Immature natural killer cell (primary cell): ENCODE data around the gene RAB40C. TPM values are rescaled to one million over a fixed set of nuclear protein-coding genes. Genes with fewer than 3 reads are reported as not detected.

Experiments
- DNase-seq, 3 donors: peaks; one replicate each; pipeline ENCODE4 v3.0.0; 2022; ENCODE audit warnings: mixed read lengths in 1 of 3
- H3K27ac Mint-ChIP-seq, 6 donors: one replicate each; pipeline ENCODE4 v1.8.0; 2020; ENCODE audit warnings: mixed read lengths in 6 of 6, mild to moderate bottlenecking in 5 of 6, inconsistent platforms in 4 of 6, moderate library complexity in 3 of 6
- H3K27me3 Mint-ChIP-seq, 3 donors: one replicate each; pipeline ENCODE4 v1.8.0; 2020 to 2021; ENCODE audit warnings: low read depth in 3 of 3, mild to moderate bottlenecking in 3 of 3, mixed read lengths in 3 of 3, moderate library complexity in 3 of 3, inconsistent platforms in 1 of 3
- H3K36me3 Mint-ChIP-seq, 3 donors: one replicate each; pipeline ENCODE4 v1.8.0; 2020; ENCODE audit warnings: mixed read lengths in 3 of 3, inconsistent platforms in 2 of 3, mild to moderate bottlenecking in 2 of 3
- H3K4me1 Mint-ChIP-seq, 2 donors: one replicate each; pipeline ENCODE4 v1.8.0; 2020; ENCODE audit warnings: inconsistent platforms in 2 of 2, mild to moderate bottlenecking in 2 of 2, mixed read lengths in 2 of 2, moderate library complexity in 1 of 2
- H3K4me3 Mint-ChIP-seq, 5 donors: one replicate each; pipeline ENCODE4 v1.8.0; 2020; ENCODE audit warnings: mild to moderate bottlenecking in 5 of 5, mixed read lengths in 5 of 5, inconsistent platforms in 3 of 5, moderate library complexity in 3 of 5
- H3K9me3 Mint-ChIP-seq, 6 donors: one replicate each; pipeline ENCODE4 v1.8.0; 2020; ENCODE audit warnings: mild to moderate bottlenecking in 6 of 6, mixed read lengths in 6 of 6, inconsistent platforms in 4 of 6, moderate library complexity in 3 of 6
- polyA plus RNA-seq, 3 donors: library from polyadenylated mRNA; unstranded; fragments of 300-500 nt; fragmentation: Illumina TruSeq; gene quantifications; one replicate each; pipeline ENCODE4 v1.2.3, GENCODE V29; 2021

RAB40C gene
- polyA plus RNA-seq, 3 donors from 2014 or later = 4.6 to 17.5 (median 5.8) TPM

- no peak overlapping the region for H3K27ac Mint-ChIP-seq
- H3K36me3 Mint-ChIP-seq = no peaks in the 10 kb centered on the region
- no peak for DNase-seq
- peak overlapping the region in 2 of 5 donors; percentile 24 to 26 for H3K4me3 Mint-ChIP-seq
- H3K9me3 Mint-ChIP-seq = no peaks in the 10 kb centered on the region
- H3K27me3 Mint-ChIP-seq = peaks cover 0 to 3% (median 2%) of the 10 kb centered on the region in 3 donors
- H3K4me1 Mint-ChIP-seq = peaks cover 0 to 13% of the 10 kb centered on the region in 2 donors
Measured at GRCh38 chr16:647173-647902, 57.5 kb downstream of the RAB40C start.

- Mint-ChIP-seq H3K4me1 (peaks cover 0 to 10% of the 10 kb centered on the region in 2 donors), H3K27ac (peak overlapping the region in 4 of 6 donors; percentile 45 to 86 (median 66)), H3K27me3 (peaks cover 0 to 3% (median 2%) of the 10 kb centered on the region in 3 donors), H3K4me3 (peak overlapping the region; percentile 38 to 71 (median 69)), H3K36me3 (no peaks in the 10 kb centered on the region), H3K9me3 (no peaks in the 10 kb centered on the region)
- no peak for DNase-seq
Measured at GRCh38 chr16:648071-648780, 58.4 kb downstream of the RAB40C start.

- H3K9me3 Mint-ChIP-seq = no peaks in the 10 kb centered on the region
- peaks cover 0 to 3% (median 2%) of the 10 kb centered on the region in 3 donors for H3K27me3 Mint-ChIP-seq
- H3K4me3 Mint-ChIP-seq = peak within 1 kb of the TSS; percentile 62 to 77 (median 71)
- H3K36me3 Mint-ChIP-seq = no peaks in the 10 kb centered on the region
- peaks cover 0 to 9% of the 10 kb centered on the region in 2 donors for H3K4me1 Mint-ChIP-seq
- DNase-seq = peak; percentile 88 to 91 (median 89)
- H3K27ac Mint-ChIP-seq = peak within 1 kb of the TSS in 4 of 6 donors; percentile 57 to 86 (median 66)
Measured at GRCh38 chr16:648781-649589, 59.1 kb downstream of the RAB40C start, which contains the start of gene WDR90. Gene WDR90, plus strand, starts transcription at chr16:649365. Its CDS starts 52 bp downstream, at chr16:649417.

DNA sequence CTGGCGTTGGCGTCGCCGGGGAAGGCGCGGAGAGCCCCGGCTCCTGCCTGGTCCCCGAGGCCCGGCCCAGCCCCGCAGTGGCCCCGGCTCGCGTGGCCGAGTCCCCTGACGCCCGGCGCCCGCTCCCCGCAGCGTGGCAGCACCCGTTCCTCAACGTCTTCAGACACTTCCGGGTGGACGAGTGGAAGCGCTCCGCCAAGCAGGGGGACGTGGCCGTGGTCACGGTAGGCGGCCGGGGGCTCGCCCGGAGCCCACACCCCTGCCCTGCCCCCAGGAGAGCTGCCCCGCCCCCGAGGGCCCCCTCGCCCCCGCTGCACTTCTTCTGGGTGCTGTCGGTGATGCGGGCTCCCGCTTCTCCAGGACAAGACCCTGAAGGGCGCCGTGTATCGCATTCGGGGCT is 59.8 kb downstream of the RAB40C start:
- Mint-ChIP-seq H3K27ac (peak overlapping the region in 1 of 6 donors; percentile 39), H3K36me3 (no peaks in the 10 kb centered on the region), H3K27me3 (peaks cover 0 to 3% (median 2%) of the 10 kb centered on the region in 3 donors), H3K9me3 (no peaks in the 10 kb centered on the region), H3K4me3 (peak overlapping the region; percentile 54 to 70 (median 64)), H3K4me1 (peaks cover 0 to 7% of the 10 kb centered on the region in 2 donors)
- no peak for DNase-seq

DNA sequence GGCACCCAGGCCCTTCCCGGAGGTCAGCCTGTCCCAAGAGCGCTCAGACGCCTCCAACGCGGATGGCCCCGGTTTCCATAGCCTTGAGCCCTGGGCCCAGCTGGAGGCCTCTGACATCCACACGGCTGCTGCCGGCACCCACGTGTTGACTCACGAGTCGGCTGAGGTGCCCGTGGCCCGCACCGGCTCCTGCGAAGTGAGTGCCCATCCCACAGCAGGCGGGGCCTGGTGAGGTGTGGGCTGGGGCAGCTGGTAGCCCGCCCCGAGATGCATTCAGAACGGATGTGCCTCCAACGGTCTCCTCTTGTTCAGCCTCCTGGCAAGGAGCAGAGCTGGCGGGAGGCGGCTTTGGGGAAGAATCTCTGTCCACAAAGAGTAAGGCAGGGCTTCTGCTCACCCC is 62.0 kb downstream of the RAB40C start:
- Mint-ChIP-seq H3K36me3 (no peaks in the 10 kb centered on the region), H3K9me3 (no peaks in the 10 kb centered on the region), H3K4me1 (peaks cover 0 to 6% of the 10 kb centered on the region in 2 donors), H3K27me3 (peaks cover 0 to 3% (median 2%) of the 10 kb centered on the region in 3 donors), H3K27ac (no peak overlapping the region), H3K4me3 (no peak overlapping the region)
- DNase-seq = no peak

GRCh38 chr16:652454-653305 is 62.8 kb downstream of the RAB40C start:
- Mint-ChIP-seq H3K4me3 (peak overlapping the region in 1 of 5 donors; percentile 19), H3K27me3 (peaks cover 0 to 3% (median 2%) of the 10 kb centered on the region in 3 donors), H3K4me1 (peaks cover 0 to 6% of the 10 kb centered on the region in 2 donors), H3K9me3 (no peaks in the 10 kb centered on the region), H3K27ac (no peak overlapping the region), H3K36me3 (no peaks in the 10 kb centered on the region)
- no peak for DNase-seq

DNA sequence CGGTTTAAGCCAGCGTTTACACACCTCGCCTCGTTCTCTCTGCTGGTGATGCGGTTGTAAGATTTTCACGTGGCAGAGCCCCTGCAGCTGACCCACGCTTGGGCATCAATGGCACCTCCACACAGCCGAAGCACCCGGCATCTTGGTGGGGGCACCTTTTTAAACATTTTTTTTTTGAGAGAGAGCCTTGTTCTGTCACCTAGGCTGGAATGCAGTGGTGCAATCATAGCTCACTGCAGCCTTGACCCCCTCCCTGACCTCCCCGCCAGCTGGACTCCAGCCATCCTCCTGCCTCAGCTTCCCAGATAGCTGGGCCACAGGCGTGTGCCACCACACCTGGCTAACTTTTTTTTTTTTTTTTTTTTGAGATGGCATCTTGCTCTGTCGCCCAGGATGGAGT is 64.2 kb downstream of the RAB40C start:
- no peak overlapping the region for H3K4me3 Mint-ChIP-seq
- H3K36me3 Mint-ChIP-seq = no peaks in the 10 kb centered on the region
- no peak overlapping the region for H3K27ac Mint-ChIP-seq
- DNase-seq = no peak
- no peaks in the 10 kb centered on the region for H3K9me3 Mint-ChIP-seq
- no peaks in the 10 kb centered on the region for H3K4me1 Mint-ChIP-seq
- peaks cover 0 to 3% (median 0%) of the 10 kb centered on the region in 3 donors for H3K27me3 Mint-ChIP-seq

DNA sequence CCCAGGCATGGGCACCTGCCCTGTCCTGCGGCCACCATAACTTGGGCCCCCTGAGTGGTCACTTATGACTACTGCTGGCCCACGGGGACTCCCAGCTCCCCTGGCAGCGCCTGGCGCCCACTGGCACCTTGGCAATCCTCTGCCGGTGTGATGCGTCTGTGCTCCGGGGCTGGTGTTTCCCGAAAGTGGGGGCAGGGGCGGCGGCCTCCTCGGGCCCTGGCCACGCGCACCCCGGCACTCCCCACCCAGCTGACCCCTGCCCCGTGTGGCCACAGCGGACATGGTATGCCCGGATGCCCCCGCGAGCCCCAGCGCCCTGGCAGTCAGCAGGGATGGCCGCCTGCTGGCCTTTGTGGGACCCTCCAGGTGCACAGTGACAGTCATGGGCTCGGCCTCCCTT is 67.6 kb downstream of the RAB40C start:
- Mint-ChIP-seq H3K27me3 (no peaks in the 10 kb centered on the region), H3K4me3 (no peak overlapping the region), H3K27ac (no peak overlapping the region), H3K36me3 (no peaks in the 10 kb centered on the region), H3K9me3 (no peaks in the 10 kb centered on the region), H3K4me1 (peaks cover 0 to 7% of the 10 kb centered on the region in 2 donors)
- no peak for DNase-seq

- peaks cover 0 to 10% of the 10 kb centered on the region in 2 donors for H3K4me1 Mint-ChIP-seq
- H3K4me3 Mint-ChIP-seq = no peak overlapping the region
- DNase-seq = no peak
- no peak overlapping the region for H3K27ac Mint-ChIP-seq
- no peaks in the 10 kb centered on the region for H3K36me3 Mint-ChIP-seq
- no peaks in the 10 kb centered on the region for H3K27me3 Mint-ChIP-seq
- H3K9me3 Mint-ChIP-seq = no peaks in the 10 kb centered on the region
Measured at GRCh38 chr16:658679-659571, 69.1 kb downstream of the RAB40C start.

GRCh38 chr16:659618-660017 is 69.8 kb downstream of the RAB40C start:
- no peaks in the 10 kb centered on the region for H3K9me3 Mint-ChIP-seq
- H3K36me3 Mint-ChIP-seq = no peaks in the 10 kb centered on the region
- no peak for DNase-seq
- H3K27ac Mint-ChIP-seq = no peak overlapping the region
- no peaks in the 10 kb centered on the region for H3K27me3 Mint-ChIP-seq
- H3K4me3 Mint-ChIP-seq = no peak overlapping the region
- H3K4me1 Mint-ChIP-seq = peaks cover 0 to 10% of the 10 kb centered on the region in 2 donors

GRCh38 chr16:660132-660458 is 70.2 kb downstream of the RAB40C start:
- no peaks in the 10 kb centered on the region for H3K9me3 Mint-ChIP-seq
- H3K36me3 Mint-ChIP-seq = no peaks in the 10 kb centered on the region
- peak overlapping the region in 1 of 6 donors; percentile 62 for H3K27ac Mint-ChIP-seq
- no peak for DNase-seq
- no peaks in the 10 kb centered on the region for H3K27me3 Mint-ChIP-seq
- H3K4me3 Mint-ChIP-seq = peak overlapping the region in 1 of 5 donors; percentile 72
- H3K4me1 Mint-ChIP-seq = peaks cover 0 to 10% of the 10 kb centered on the region in 2 donors

DNA sequence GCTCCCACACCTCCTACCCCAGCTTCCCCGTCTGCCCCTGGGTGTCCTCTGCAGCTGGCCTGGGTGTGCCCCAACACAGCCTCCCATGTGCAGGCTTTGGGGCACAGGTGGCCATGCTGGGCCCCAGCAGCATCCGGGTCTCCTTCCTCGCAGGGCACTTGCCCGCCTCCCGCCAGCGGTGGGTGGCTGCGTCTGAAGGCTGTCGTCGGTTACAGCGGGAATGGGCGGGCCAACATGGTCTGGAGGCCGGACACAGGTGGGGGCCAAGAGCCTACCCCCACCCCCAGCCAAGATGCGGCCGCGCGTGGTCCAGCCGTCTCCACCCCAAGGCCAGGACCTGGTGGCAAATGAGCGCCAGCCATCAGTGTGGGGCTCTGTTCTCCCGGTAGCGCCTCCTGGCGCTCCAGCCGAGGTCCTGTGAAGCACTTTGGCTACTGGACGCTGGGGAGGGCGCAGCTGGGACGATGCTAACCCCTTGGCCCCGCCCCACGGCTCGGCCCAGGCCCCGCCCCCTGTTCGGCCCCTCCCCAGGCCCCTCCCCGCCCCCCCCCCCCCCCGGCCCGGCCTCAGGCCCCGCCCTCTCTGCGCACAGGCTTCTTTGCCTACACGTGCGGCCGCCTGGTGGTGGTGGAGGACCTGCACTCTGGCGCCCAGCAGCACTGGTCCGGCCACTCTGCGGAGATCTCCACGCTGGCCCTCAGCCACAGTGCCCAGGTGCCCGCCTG is 70.8 kb downstream of the RAB40C start:
- Mint-ChIP-seq H3K27ac (peak overlapping the region in 4 of 6 donors; percentile 16 to 82 (median 52)), H3K4me3 (peak overlapping the region; percentile 30 to 72 (median 54)), H3K27me3 (no peaks in the 10 kb centered on the region), H3K4me1 (peaks cover 0 to 10% of the 10 kb centered on the region in 2 donors), H3K9me3 (no peaks in the 10 kb centered on the region), H3K36me3 (no peaks in the 10 kb centered on the region)
- DNase-seq = peak; percentile 69 to 78 (median 77)
